ENCODE measurements around the gene PLEKHA4. TPM values are rescaled to one million over a fixed set of nuclear protein-coding genes. Genes with fewer than 3 reads are reported as not detected.

The PLEKHA4 gene
- polyA plus RNA-seq, 1 donor: 14.5 TPM

DNA sequence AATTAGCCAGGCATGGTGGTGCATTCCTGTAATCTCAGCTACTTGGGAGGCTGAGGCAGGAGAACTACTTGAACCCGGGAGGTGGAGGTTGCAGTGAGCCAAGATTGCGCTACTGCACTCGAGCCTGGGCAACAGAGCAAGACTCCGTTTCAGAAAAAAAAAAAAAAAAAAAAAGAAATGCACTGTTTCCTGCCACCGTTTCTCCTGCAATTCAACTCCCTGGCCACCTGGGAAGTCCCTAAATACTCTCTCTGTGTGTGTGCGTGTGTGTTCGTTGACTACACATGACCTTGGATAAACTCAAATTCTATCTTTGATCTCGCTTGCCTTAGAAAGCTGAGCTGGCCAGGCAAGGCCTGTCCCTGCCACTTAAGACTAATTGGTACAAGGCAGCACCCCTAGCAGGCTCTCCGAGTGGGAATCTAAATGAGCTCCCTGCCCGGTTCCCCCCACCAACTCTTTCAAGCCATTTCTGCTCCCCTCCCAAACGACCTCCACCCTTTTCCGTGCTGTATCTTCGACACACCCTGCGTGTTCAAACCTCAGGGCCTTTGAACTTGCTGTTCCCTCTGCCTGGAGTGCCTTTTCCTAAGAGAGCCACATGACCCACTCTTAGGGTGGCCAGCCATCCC, 52.4 kb downstream of the PLEKHA4 start:
- peak in 1 of 2 donors; percentile 38 for DNase-seq
- no peaks in the 10 kb centered on the region for H3K9me3 ChIP-seq (ENCODE audit: control insufficient read depth, low read depth, low read length)
- H3K4me1 ChIP-seq (ENCODE audit: control insufficient read depth, insufficient read depth, low read length): peaks cover 8% of the 10 kb centered on the region
- WGBS (ENCODE audit: insufficient coverage, low lambda C conversion rate): no CpG with 5 or more reads among the region's 14 CpGs
- no peak overlapping the region for H3K4me3 ChIP-seq (ENCODE audit: low read length)
- H3K27ac ChIP-seq (ENCODE audit: low read length): no peak overlapping the region
- peaks cover 2% of the 10 kb centered on the region for H3K36me3 ChIP-seq (ENCODE audit: control insufficient read depth, insufficient read depth, low read length)
- no peaks in the 10 kb centered on the region for H3K27me3 ChIP-seq (ENCODE audit: control insufficient read depth, insufficient read depth, low read length)

DNA sequence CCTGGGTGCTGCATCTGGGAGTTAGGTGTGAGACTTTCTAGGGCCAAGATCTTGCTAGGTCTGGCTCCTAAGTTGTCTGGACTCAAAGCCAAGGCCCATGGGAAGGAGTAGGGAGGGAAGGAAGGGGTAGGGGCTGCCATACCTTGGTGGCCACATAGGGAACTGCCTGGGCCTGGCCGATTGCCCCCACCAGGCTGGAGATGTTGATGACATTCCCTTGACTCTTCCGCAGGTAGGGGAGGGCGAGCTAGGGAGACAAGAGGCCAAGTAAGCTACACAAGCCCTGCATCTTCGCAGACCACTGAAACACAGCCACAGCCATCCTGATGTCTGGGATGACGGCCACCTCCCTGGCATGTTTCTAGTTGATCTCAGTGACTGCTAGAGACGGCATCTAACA, 53.5 kb downstream of the PLEKHA4 start:
- Histone ChIP-seq H3K36me3 (ENCODE audit: control insufficient read depth, insufficient read depth, low read length) (peaks cover 2% of the 10 kb centered on the region), H3K27ac (ENCODE audit: low read length) (no peak overlapping the region), H3K9me3 (ENCODE audit: control insufficient read depth, low read depth, low read length) (no peaks in the 10 kb centered on the region), H3K27me3 (ENCODE audit: control insufficient read depth, insufficient read depth, low read length) (no peaks in the 10 kb centered on the region), H3K4me1 (ENCODE audit: control insufficient read depth, insufficient read depth, low read length) (peaks cover 13% of the 10 kb centered on the region), H3K4me3 (ENCODE audit: low read length) (no peak overlapping the region)
- DNase-seq: no peak
- no CpG with 5 or more reads among the region's 6 CpGs for WGBS (ENCODE audit: insufficient coverage, low lambda C conversion rate)

- WGBS (ENCODE audit: insufficient coverage, low lambda C conversion rate): no CpG with 5 or more reads among the region's 21 CpGs
- Histone ChIP-seq H3K36me3 (ENCODE audit: control insufficient read depth, insufficient read depth, low read length) (peaks cover 2% of the 10 kb centered on the region), H3K27me3 (ENCODE audit: control insufficient read depth, insufficient read depth, low read length) (no peaks in the 10 kb centered on the region), H3K27ac (ENCODE audit: low read length) (peak overlapping the region; percentile 92), H3K4me3 (ENCODE audit: low read length) (no peak overlapping the region), H3K4me1 (ENCODE audit: control insufficient read depth, insufficient read depth, low read length) (peaks cover 29% of the 10 kb centered on the region), H3K9me3 (ENCODE audit: control insufficient read depth, low read depth, low read length) (no peaks in the 10 kb centered on the region)
- no peak for DNase-seq
These were observed 55.1 kb downstream of the PLEKHA4 start for GRCh38 chr19:48813123-48813913.

DNA sequence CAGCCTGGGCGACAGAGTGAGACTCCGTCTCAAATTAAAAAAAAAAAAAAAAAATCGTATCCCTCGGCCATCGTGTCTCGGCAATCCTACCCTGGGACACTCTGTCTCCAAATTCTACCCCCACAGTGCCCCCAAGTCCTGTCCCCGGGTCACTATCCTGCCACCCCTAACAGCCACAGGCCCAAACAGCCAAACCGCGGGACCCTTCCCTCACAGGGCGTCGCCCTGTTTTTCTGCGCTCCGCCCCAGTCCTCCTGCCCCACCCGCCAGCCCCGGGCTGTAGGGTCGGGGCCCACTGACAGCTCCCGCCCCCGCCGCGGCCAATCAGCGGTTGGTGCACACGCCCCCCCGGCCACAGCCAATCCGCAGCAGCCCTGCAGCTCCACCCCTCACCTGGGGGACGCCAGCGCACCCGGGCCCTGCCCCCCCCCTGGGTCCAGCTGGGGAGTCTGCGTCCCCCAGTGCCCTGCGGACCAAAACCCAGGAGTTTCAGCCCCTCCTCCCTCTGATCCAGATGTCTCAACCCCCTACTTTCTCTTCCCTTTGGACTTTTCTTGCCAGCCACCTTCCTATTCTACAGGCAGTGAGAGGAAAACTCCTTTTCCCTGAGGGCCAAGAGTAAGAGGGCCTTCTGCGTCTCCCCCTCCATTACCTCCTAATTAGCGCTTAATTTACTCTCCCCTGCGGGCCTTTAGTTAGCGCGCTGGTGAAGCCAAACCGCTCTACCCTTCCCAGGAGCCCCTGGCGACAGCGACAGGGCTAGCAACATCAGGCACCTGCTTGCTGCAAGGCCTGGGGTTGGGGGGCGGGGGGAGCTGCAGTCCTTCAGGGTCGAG, 56.1 kb downstream of the PLEKHA4 start:
- H3K4me1 ChIP-seq (ENCODE audit: control insufficient read depth, insufficient read depth, low read length): peaks cover 36% of the 10 kb centered on the region
- peak overlapping the region; percentile 79 for H3K4me3 ChIP-seq (ENCODE audit: low read length)
- H3K9me3 ChIP-seq (ENCODE audit: control insufficient read depth, low read depth, low read length): no peaks in the 10 kb centered on the region
- H3K36me3 ChIP-seq (ENCODE audit: control insufficient read depth, insufficient read depth, low read length): peaks cover 2% of the 10 kb centered on the region
- no peaks in the 10 kb centered on the region for H3K27me3 ChIP-seq (ENCODE audit: control insufficient read depth, insufficient read depth, low read length)
- peak overlapping the region; percentile 92 for H3K27ac ChIP-seq (ENCODE audit: low read length)
- WGBS (ENCODE audit: insufficient coverage, low lambda C conversion rate): no CpG with 5 or more reads among the region's 39 CpGs
- DNase-seq: peak; percentile 84 to 93

DNA sequence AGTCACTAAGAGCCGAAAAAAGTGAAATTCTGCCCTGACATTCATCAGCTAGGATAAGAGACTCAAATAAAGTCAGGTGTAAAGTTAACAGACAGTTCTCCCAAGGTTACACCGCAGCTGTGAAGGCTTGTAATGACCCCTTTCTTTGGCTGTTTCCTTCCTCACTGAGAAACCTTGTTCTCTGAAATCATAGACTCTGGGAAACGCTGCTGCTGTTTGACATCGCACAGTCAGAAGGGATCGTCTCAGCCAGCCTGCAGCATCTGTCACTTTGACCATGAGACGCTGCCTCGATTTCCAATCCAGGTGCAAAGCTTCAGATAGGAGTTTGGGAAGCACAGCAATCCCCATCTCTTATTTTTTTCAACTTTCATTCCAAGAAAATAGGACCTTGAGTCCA, 58.3 kb downstream of the PLEKHA4 start:
- peak overlapping the region; percentile 92 for H3K27ac ChIP-seq (ENCODE audit: low read length)
- peak in 1 of 2 donors; percentile 40 for DNase-seq
- WGBS (ENCODE audit: insufficient coverage, low lambda C conversion rate): no CpG with 5 or more reads among the region's 7 CpGs
- peaks cover 45% of the 10 kb centered on the region for H3K4me1 ChIP-seq (ENCODE audit: control insufficient read depth, insufficient read depth, low read length)
- H3K9me3 ChIP-seq (ENCODE audit: control insufficient read depth, low read depth, low read length): no peaks in the 10 kb centered on the region
- H3K36me3 ChIP-seq (ENCODE audit: control insufficient read depth, insufficient read depth, low read length): peaks cover 5% of the 10 kb centered on the region
- H3K4me3 ChIP-seq (ENCODE audit: low read length): peak overlapping the region; percentile 79
- H3K27me3 ChIP-seq (ENCODE audit: control insufficient read depth, insufficient read depth, low read length): no peaks in the 10 kb centered on the region

GRCh38 chr19:48807590-48808308, 60.7 kb downstream of the PLEKHA4 start:
- Histone ChIP-seq H3K27me3 (ENCODE audit: control insufficient read depth, insufficient read depth, low read length) (no peaks in the 10 kb centered on the region), H3K36me3 (ENCODE audit: control insufficient read depth, insufficient read depth, low read length) (peaks cover 7% of the 10 kb centered on the region), H3K4me3 (ENCODE audit: low read length) (peak overlapping the region; percentile 48), H3K9me3 (ENCODE audit: control insufficient read depth, low read depth, low read length) (no peaks in the 10 kb centered on the region), H3K27ac (ENCODE audit: low read length) (peak overlapping the region; percentile 88), H3K4me1 (ENCODE audit: control insufficient read depth, insufficient read depth, low read length) (peaks cover 45% of the 10 kb centered on the region)
- WGBS (ENCODE audit: insufficient coverage, low lambda C conversion rate): no CpG with 5 or more reads among the region's 13 CpGs
- DNase-seq: peak; percentile 50 to 63

GRCh38 chr19:48806818-48807589, 61.4 kb downstream of the PLEKHA4 start:
- no CpG with 5 or more reads among the region's 17 CpGs for WGBS (ENCODE audit: insufficient coverage, low lambda C conversion rate)
- H3K27me3 ChIP-seq (ENCODE audit: control insufficient read depth, insufficient read depth, low read length): no peaks in the 10 kb centered on the region
- peak overlapping the region; percentile 48 for H3K4me3 ChIP-seq (ENCODE audit: low read length)
- no peaks in the 10 kb centered on the region for H3K9me3 ChIP-seq (ENCODE audit: control insufficient read depth, low read depth, low read length)
- DNase-seq: peak; percentile 89 to 95
- peaks cover 9% of the 10 kb centered on the region for H3K36me3 ChIP-seq (ENCODE audit: control insufficient read depth, insufficient read depth, low read length)
- peaks cover 40% of the 10 kb centered on the region for H3K4me1 ChIP-seq (ENCODE audit: control insufficient read depth, insufficient read depth, low read length)
- H3K27ac ChIP-seq (ENCODE audit: low read length): peak overlapping the region; percentile 88

- Histone ChIP-seq H3K27me3 (ENCODE audit: control insufficient read depth, insufficient read depth, low read length) (no peaks in the 10 kb centered on the region), H3K27ac (ENCODE audit: low read length) (peak overlapping the region; percentile 88), H3K36me3 (ENCODE audit: control insufficient read depth, insufficient read depth, low read length) (peaks cover 9% of the 10 kb centered on the region), H3K4me1 (ENCODE audit: control insufficient read depth, insufficient read depth, low read length) (peaks cover 40% of the 10 kb centered on the region), H3K4me3 (ENCODE audit: low read length) (no peak overlapping the region), H3K9me3 (ENCODE audit: control insufficient read depth, low read depth, low read length) (no peaks in the 10 kb centered on the region)
- WGBS (ENCODE audit: insufficient coverage, low lambda C conversion rate): no CpG with 5 or more reads among the region's 5 CpGs
- no peak for DNase-seq
These were observed 61.9 kb downstream of the PLEKHA4 start for GRCh38 chr19:48806518-48806817.

- Histone ChIP-seq H3K4me1 (ENCODE audit: control insufficient read depth, insufficient read depth, low read length) (peaks cover 38% of the 10 kb centered on the region), H3K27ac (ENCODE audit: low read length) (no peak overlapping the region), H3K27me3 (ENCODE audit: control insufficient read depth, insufficient read depth, low read length) (no peaks in the 10 kb centered on the region), H3K9me3 (ENCODE audit: control insufficient read depth, low read depth, low read length) (no peaks in the 10 kb centered on the region), H3K36me3 (ENCODE audit: control insufficient read depth, insufficient read depth, low read length) (peaks cover 9% of the 10 kb centered on the region), H3K4me3 (ENCODE audit: low read length) (no peak overlapping the region)
- no CpG with 5 or more reads among the region's 15 CpGs for WGBS (ENCODE audit: insufficient coverage, low lambda C conversion rate)
- no peak for DNase-seq
These were observed 63.0 kb downstream of the PLEKHA4 start for GRCh38 chr19:48805452-48805851.

Measured in large intestine (tissue), 3 donors.